Activated CD4-positive, alpha-beta T cell treated with anti-CD3 and anti-CD28 coated beads for 4 hours (primary cell): ENCODE measurements around the gene TRAP1.
A peak's percentile ranks its signal among the peaks of the same experiment; 100 is the strongest.
"Not testable (repeated sequence)": the region's sequence is repeated elsewhere in the genome, so short reads cannot be mapped to it uniquely, and the experiment has no call there.

Experiments
- DNase-seq, 2 donors: peaks; one replicate each; pipeline ENCODE4 v3.0.0-alpha.2; 2020

The TRAP1 gene

GRCh38 chr16:3645108-3645503, 72.2 kb downstream of the TRAP1 start:
- DNase-seq = no peak

GRCh38 chr16:3643095-3643730, 74.1 kb downstream of the TRAP1 start:
- no peak for DNase-seq

GRCh38 chr16:3642397-3643094, 74.8 kb downstream of the TRAP1 start:
- DNase-seq = no peak

GRCh38 chr16:3641801-3642396, 75.4 kb downstream of the TRAP1 start:
- DNase-seq = no peak

GRCh38 chr16:3640632-3641501, 76.5 kb downstream of the TRAP1 start:
- no peak for DNase-seq

- no peak for DNase-seq
Measured at GRCh38 chr16:3640207-3640606, 77.1 kb downstream of the TRAP1 start.

- DNase-seq = no peak
Measured at GRCh38 chr16:3638916-3639644, 78.2 kb downstream of the TRAP1 start.

- peak; percentile 19 for DNase-seq
Measured at GRCh38 chr16:3637371-3637923, 79.9 kb downstream of the TRAP1 start.

- DNase-seq = no peak
Measured at GRCh38 chr16:3625911-3626732, 91.2 kb downstream of the TRAP1 start.

GRCh38 chr16:3625331-3625730, 92.0 kb downstream of the TRAP1 start:
- no peak for DNase-seq

GRCh38 chr16:3623642-3624041, 93.7 kb downstream of the TRAP1 start:
- DNase-seq = no peak

- DNase-seq = no peak
Measured at GRCh38 chr16:3618769-3619141, 98.6 kb downstream of the TRAP1 start.

- no peak for DNase-seq
Measured at GRCh38 chr16:3612510-3613466, 104.5 kb downstream of the TRAP1 start.

- peak; percentile 84 to 90 for DNase-seq
Measured at GRCh38 chr16:3611146-3611975, 106.0 kb downstream of the TRAP1 start, which contains the start of gene SLX4. SLX4 (minus strand) TSS chr16:3611606; CDS start chr16:3608964, 2,642 bp downstream.

GRCh38 chr16:3610698-3611145, 106.6 kb downstream of the TRAP1 start:
- no peak for DNase-seq

GRCh38 chr16:3609895-3610697, 107.2 kb downstream of the TRAP1 start:
- DNase-seq = no peak

- DNase-seq = not testable (repeated sequence)
Measured at GRCh38 chr16:3608976-3609375, 108.3 kb downstream of the TRAP1 start.

- DNase-seq = no peak
Measured at GRCh38 chr16:3608069-3608468, 109.3 kb downstream of the TRAP1 start.
